GM21447 (cell line): ENCODE data around the gene POLA1.

Experiments used
- ATAC-seq: cut with Tn5 transposase; IDR thresholded peaks from one replicate; pipeline ENCODE4 v1.9.1; 2021; ENCODE audit not compliant: unreplicated experiment

Gene POLA1

DNA sequence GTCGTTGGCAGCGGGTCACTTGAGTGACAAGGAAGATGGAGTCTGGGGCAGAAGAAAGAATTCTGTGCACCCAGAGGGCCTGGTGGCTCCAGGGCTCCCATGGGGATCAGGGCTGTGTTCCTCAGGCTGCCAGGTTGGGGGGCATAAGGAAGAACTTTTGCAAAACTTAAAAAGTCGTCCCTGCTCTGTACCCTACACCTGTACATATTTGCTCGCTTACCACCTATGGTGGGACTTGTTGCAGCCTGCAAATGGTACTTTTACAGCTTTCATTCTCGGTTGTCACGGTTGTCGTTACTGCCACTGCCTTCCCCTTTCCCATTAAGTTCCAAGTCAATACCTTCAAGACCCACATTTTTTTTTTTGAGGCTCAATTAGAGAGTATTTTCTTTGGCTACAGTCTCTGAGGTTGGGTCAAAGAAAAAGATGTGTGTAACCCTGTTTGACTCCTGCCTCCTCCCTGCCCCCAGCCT, 312.9 kb downstream of the POLA1 start:
- no peak for ATAC-seq

DNA sequence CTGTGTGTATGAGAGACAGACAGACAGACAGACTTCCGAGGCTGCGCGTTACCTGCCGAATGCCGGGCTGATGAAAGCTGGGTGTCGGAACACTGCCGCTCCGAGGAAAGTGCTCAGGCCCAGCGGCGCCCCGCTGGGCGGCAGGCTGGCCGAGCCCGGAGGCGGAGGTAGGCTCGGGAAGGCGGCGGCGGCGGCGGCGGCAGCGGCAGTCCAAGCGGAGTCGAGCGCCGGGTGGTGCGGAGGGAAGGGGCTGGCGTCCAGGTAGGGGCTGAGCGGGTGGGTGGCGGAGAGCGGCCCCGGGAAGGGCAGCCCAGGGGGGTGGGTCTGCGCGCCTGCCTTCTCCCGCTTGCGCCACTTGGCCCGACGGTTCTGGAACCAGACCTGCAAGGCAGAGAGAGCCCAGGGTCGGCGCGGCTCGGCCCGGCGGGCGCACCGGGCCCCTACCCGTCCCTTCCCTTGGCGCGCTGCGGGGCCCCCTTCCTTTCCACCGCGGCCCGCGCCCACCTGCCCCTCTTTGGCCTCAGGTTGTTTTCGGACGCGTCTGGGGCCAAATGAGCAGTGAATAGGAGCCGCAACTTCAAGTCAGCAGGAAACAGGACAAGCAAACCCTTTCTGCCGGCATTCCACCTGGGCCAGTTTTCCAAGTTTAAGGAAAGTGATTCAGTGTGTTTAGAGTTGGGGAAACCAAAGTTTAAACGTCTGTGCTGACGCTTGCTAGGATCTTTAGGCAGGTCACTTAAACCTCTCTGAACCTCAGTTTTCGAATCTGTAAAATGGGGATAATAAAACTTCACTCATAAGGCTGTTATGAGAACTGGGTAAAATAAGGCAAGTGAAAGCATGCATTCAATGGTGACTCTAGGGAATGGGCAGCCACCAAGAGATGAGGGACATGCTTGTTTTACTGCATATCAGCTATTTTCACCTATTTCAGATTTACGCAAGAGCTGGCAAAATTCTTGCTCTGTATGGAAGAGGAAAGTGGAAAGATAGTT, 313.6 kb downstream of the POLA1 start:
- ATAC-seq, result no peak

DNA sequence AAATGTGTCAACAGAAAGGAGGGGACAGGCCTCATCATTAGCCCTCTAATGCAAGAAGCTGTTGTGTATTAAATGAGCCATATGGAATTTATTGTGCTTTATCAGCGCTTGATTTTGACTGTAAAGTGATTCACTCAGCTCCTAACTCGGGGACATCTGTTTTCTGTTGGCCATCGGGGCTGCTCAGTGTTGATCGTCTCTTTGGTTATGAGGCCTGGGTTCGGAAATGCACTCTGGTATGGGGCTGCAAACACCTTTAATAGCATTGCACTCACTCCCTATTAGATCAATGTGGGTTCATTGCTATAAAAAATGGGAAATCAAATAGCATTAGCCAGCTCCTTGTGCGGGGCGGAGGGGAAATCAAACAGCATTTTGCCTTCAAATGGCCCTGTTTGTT, 315.7 kb downstream of the POLA1 start:
- ATAC-seq, result no peak

DNA sequence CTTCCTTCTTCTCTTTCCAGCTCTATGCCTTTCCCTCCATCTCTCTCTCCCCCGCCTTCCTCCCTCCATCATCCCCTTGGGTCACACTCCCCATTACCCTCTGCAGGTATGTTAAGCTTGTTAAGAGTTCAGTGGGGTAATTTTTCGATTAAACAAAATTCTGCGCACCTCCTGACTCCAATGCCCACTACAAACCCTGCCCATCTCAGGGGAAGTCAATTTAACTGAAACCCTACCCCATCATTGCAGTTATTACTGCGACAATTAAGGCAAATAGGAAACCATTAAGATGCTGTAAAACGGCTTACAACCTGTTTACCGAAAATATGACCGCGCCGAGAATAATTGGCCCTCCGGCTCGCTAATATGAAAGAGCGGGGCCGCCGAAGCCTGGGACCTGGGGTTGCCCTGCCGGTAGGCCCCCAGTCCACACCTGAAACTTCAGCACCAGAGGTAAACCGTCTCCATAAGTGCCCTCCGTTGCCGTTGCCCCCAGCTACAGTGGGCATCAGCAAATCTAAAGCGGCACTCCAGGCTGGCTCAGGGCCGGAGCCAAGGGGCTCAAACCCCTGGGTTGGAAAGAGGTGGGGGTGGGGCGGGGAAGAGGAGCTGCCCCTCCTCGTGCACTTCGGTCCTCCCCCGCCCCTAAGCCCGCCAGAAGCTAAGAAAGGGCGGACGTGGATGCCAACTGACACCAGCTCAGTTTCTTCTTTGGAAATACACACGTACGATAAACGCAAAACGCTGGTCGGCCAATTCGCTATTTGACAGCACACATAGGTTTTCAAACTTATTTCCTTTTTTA, 317.3 kb downstream of the POLA1 start:
- no peak for ATAC-seq

DNA sequence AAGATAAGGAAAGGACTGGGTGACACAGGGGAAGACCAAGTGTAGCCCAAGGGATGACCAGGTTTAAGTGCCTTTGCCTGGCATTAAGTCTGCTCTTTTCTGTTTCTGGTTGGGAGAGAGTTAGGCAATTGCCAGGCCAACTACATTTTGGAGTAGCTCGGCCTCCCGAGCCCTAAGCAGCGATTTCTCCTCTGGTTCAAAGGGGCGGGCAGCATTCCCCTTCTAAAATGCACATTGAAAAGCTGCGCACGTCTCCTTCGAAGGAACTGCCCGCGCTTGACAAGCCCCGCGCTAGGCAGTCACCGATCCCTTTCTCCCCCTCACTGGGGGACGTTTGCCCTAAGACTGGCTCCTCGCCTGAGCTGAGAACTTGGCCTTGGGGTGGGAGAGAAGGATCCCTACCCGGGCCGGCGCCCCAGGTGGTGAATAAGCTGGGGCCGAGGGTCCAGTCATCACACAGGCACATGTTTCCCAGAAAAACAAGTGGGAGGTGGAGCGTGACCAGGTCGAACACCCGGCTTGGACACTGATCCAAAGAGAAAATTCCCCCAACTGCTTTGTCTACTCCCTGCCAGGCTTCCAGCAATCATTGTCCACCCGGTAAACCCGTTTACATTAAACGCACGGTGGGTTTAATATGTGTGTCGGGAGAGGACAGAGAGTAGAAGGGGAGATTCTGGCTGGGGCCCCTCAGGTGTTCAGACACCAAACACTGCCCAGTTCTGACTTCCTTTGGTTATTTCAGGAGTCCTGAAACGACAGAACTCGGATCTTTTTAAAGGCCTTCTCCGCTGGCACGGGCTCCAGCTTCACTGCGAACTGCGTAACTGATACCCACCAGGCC, 318.1 kb downstream of the POLA1 start:
- no peak for ATAC-seq

DNA sequence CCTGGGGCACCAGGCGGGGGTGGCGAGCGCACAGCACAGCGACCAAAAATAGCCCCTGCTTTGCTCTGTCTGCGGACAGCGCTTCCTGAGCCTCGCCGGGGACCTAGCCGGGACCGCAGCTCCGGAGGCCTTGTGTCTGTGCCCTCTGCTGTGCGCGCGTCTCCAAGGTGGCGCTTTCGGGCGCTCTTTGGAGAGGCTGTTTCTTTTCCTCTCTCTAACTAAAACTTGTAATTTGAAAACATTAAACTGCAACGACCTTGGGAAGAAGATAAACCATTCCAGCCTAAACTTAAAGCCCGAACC, 318.7 kb downstream of the POLA1 start:
- ATAC-seq, result no peak

DNA sequence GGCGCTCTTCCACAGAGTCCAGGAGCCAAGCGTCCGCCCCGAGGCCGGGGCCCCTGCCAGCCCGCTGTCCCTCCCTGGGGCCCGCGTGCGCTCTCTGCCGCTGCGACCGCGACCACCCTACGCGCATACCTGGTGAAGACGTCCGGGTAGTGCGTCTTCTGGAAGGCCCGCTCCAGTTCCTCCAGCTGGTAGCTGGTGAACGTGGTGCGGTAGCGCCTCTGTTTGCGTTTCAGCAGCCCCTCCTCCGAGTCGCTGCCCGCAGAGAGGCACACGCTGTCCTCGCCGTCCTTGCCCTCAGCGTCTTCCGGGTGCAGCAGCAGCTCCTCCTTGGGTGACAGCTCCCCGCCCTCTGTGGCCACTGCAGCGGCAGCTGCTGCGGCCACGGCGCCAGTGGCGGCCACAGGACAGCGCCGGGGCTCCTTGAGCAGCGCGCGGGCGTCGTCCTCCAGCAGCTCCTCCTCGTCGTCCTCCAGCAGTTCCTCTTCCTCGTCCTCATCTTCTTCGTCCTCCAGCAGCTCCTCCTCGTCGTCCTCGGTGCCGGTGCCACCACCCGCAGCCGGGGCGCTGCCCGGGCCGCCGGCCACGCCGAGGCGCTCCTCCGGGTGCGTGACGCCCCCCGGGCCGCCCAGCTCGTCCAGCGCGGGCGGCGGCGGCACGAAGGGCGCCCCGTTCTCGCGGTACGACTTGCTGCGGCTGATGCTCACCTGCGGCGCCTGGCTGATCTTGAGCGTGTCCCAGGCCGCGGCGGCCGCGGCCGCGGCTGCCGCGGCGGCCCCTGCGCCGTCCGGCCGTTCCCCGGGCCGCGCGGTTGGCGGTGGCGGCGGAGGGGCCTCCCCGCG, 319.3 kb downstream of the POLA1 start:
- ATAC-seq, result no peak

DNA sequence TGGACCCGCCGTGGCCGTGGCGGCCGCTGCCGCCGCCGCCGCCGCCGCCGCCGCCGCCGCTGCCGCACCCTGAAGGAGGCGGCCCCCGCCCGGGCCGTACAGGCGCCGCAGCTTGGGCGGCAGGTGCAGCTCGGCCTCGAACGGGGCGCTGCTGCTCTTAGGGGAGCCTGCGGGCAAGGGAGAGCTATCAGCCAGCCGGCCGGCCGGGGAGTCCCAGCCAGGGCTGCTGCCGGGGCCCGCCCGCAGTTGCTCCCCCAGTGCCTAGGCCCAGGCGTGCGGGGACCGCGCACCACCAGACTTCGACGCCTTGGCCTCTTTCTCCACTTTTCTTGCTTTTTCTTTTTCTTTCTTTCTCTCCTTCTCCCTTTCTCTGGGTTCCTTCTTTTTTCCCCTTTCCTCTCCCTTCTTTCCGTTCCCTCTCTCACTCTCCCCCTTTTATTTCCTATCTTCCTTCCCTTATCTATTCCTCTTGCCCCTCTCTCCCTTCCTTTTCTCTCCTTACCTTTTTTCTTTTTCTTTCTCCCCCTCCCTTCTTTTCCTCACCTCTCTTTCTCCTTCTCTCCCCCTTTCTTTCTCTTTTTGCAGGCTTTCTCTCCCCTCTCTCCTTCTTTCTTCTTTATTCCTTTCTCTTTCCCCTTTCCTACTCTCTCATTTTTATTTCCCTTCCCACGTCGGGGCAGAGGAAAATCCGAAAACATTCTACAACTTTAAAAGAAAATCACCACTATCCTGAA, 320.1 kb downstream of the POLA1 start:
- ATAC-seq, result no peak

DNA sequence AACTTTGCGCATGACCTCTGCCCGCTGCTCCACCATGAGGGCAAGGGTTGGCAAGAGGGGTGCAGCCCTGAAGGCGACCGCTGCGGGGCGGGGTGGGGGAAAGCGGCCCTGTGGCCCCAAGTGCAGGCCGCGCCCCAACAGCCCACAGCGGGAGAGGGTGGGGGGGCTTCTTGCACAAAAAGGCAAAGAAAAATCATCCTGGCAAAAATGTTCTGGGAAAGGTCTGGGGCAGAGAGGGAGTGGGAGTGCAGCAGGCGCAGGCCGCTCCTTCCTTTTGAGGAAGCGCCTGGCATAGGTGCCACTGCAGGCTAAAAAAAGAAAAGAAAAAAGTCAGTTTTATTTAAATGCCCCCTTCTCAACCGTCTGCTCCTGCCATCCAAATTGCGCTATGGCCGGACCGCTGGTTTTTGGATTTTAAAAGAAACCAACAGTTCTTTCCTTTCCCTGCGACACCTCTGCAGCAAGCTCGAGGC, 320.7 kb downstream of the POLA1 start:
- no peak for ATAC-seq

DNA sequence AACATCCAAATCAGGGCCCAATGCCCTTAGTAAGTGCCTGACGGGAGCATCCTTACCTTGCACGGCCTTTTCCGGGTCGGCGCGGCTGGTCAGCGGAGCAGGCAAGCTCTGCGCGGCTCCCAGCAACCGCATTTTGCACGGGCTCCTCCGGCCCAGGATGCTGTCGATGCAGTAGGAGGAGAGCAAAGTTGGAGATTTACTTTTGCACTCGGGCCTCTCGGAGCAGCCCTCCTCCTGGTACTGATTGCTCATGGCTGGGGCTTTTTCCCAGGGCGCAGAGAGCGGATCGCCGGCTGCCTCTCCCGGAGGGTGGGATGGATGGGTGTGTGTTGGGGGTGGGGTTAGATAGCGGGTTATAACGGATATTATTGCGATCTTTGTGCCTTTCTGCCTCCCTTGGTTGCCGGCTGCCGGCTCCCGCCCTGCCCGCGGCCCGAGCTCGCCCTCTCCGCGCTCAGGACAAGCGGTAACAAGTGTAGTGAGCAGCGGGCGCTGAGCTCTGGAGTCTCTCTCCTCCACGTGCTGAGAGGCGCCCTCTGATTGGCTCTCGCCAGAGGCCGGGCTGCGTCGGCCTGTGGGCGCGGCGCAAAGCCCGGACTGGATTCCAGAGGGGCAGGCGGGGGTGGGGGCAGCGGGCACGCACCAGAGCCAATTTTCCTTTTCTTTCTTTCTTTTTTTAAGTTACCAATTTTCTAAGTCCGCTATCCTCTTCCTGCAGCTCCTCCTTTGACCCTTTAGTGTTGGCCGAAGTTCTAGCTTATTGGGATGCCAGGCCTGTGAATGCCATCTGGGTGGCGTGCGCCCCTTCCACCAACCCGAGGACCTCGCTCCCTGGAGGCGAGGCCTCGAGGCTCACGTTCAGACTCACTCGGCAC, 322.0 kb downstream of the POLA1 start, which contains the start of gene ARX:
Gene ARX, minus strand, starts transcription at position 480 of the 875 bp plus-strand sequence. Its CDS starts 228 bp downstream, at position 252.
- no peak for ATAC-seq

DNA sequence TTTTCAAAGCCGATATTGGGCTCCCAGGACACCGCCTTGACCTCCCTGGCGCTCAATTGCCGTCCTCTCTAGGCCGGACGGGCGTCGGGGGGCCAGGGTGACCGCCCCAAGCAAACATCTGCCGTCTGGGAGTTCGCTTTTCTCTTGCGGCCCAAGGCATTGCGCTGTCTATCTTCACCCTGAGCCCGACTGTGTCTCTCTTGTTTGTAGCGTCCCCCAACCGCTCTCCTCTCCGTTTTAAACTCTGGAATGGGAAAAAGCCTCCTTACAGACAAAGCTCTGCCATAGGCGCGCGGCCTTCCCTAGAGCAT, 322.6 kb downstream of the POLA1 start:
- ATAC-seq, result no peak

DNA sequence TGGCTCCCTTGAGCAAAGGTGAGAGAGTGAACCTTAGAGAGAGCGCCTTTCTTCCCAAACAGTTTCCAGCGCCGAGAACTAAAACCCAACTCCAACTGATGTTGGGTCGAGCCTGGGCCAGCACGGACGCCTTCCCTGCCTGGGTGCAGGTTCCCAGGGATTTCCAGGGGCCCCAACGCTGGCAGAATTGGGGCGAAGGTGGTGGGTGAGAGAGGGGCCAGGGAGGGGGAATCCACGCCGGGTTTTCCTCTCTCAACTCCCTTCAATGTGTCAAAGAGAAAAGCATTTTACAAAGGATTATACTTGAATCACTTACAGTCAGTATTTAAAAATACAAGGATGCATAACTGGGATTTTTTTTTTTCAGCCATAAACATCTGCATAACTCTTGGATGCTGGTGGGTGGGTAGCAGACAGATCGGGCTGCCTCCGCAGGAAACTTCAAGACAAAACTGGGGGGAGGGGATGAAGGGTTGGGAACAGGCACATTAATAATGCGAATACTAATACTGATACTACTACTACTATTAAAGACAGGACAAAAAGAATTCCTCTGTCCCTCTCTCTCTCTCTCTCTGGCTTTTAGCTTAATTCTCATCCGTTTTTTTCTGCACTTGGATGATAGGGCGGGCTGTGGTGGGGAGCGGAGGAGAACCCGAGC, 323.4 kb downstream of the POLA1 start:
- no peak for ATAC-seq

DNA sequence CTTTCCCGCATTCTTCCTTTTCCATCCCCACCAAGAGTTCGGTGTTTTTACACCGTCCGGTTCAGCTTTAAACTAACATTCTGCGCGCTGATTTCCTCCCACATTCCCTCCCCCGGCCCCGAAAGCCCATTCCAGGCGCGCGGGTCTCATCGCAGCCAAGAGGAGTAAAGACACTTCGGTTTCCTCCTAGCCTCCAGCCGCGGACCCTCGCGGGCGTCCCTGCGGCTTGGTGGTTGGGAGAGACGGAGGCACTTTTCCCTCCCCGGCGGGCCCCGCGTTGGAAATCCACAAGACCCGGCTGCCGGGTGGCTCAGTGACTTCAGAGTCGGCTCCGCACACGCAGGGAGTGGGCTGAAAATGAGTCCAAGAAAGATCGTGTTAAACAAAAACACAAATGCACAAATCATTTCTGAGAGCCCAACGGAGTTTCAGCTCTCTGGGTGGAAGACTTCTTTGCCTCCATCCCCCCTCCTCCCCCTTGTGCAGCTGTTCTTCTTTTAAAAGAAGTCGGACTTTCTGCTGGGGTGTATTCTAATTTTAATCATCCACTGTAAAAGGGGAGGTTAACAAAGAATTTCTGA, 324.0 kb downstream of the POLA1 start:
- ATAC-seq, result no peak

DNA sequence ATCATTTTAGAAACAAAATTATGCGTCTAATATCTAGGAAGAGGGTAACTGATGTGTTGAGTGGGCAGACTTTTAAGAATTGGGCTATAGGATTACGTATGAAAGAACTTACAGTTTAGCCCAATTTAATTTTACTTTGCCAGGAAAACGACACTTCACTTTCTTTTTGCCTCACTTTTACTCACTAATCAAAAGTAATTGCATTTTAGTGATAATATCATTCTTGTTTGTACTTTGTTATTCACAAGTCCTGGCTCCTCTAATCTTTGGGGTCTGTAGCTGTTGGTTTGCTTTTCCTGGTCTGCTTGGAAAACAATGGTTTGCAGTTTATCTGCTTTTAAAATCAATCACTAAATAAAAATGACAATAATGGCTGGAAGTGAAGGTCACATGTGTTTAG, 325.0 kb downstream of the POLA1 start:
- ATAC-seq, result no peak

DNA sequence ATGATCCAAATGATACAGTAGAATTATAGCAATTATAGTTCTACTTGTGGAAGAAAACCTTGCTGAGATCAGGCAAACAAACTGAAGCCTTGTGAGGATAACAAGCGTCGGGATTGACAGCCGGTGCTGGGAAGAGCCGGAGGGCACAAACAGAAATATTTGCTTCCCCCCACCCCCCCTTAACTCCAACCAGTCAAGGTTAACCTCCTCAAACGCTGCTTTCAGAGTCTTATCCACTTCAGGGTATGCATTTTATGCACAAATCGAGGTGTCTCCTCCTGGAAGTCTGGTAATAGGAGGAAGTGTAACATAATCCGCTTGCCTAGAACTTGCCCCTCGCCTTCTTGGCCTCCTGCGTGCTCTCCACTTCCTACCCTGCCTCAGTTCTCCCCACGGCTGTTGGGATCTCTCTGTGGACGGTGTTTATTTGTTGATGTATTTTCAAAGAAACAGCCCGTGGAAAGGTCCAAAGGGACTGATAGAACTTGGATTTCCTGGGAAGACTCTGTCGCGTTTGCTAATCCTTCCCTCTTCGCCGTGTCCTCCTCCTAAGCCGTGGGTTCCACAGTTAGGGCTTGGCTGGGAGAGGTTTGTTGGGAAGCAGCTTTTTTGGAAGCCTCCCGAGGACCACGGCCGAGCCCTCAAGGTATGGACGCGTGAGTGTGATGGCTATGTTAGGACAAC, 326.1 kb downstream of the POLA1 start:
- no peak for ATAC-seq

DNA sequence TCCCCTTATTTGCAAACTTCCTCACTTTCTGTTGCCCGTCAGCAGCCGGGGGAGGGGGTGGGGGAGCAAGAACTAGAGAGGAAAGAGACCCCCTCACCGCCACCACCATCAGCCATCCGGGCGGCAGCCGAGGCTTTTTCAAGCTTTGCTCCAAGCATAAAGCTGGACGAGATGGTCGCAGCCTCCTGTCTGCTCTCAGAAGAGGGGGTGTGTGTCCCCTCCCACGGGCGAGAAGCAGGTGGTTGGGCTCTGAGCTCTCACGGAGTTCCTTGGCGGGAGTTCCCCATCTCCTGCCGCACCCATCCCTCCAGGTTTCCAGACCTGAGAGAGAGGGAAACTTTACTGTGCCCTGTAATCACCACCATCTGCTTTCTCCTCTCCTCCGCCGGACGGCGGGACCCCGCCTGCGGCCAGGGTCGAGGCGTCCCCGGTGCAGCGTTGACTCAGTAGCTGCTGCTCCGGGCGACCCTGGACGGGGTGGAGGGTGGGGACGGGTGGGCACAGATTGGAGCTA, 326.7 kb downstream of the POLA1 start:
- no peak for ATAC-seq

DNA sequence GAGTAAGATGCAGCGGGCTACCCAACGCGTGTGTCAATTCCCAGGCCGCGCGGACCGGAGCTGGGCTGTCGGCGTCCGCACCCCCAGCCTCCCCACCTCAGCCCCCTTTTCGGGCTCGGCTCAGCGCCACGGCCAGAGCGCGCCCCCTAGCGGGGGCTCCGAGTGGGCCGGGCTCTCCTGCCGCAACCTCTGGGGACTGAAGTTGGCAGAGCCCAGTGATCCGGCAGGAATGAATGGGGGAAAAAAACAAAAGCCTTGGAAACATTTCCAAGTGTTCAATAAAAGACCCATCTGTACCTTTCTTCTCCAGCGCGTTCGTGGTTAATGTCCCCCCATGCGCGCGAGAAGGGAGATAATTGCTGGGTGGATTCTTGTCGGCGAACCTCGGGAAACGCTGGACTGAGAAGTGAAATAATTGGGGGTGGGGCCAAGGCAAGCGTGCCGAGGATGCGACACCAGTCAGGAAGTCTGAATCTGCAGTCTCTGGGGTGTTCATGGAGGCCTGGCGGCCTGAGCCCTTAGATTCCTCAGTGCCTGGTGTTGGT, 327.3 kb downstream of the POLA1 start:
- no peak for ATAC-seq
